ENCODE measurements around the gene CCDC9B.
A peak's percentile ranks its signal among the peaks of the same experiment; 100 is the strongest.

Gene CCDC9B

DNA sequence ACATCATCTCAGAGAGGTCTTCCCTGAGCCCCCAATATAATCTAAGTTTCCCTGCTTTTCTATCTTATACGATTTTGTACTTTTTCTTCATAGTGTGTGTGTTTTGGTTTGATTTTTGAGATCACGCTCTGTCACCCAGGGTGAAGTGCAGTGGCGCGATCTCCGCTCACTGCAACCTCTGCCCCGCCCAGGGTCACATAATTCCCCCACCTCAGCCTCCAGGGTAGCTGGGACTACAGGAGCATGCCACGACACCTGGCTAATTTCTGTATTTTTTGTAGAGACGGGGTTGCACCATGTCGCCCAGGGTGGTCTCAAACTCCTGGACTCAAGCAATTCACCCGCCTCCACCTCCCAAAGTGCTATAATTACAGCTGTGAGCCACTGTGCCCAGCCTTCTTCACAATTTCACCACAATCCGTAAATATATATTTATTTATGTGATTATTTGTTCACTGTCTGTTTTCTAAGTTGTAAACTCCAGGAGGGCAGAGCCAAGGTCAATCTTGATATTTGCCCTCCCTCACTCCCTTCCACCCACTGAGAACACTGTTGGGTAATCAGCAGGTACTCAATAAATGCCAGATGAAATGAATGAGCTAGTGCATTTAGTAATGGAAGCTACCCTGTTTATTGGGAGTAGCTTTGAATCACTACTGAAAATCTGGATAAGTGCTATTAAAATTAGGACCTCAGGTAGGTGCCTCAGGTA lies 41.2 kb upstream of the CCDC9B start:
- DNase-seq (ENCODE audit: low spot score) = no peak
- TF ChIP-seq, protein P1, sequence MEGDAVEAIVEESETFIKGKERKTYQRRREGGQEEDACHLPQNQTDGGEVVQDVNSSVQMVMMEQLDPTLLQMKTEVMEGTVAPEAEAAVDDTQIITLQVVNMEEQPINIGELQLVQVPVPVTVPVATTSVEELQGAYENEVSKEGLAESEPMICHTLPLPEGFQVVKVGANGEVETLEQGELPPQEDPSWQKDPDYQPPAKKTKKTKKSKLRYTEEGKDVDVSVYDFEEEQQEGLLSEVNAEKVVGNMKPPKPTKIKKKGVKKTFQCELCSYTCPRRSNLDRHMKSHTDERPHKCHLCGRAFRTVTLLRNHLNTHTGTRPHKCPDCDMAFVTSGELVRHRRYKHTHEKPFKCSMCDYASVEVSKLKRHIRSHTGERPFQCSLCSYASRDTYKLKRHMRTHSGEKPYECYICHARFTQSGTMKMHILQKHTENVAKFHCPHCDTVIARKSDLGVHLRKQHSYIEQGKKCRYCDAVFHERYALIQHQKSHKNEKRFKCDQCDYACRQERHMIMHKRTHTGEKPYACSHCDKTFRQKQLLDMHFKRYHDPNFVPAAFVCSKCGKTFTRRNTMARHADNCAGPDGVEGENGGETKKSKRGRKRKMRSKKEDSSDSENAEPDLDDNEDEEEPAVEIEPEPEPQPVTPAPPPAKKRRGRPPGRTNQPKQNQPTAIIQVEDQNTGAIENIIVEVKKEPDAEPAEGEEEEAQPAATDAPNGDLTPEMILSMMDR (IDR thresholded peaks at IDR 0.05) = no peak
- H3K4me3 ChIP-seq = peak overlapping the region; percentile 84
- no peak overlapping the region for H3K27ac ChIP-seq

DNA sequence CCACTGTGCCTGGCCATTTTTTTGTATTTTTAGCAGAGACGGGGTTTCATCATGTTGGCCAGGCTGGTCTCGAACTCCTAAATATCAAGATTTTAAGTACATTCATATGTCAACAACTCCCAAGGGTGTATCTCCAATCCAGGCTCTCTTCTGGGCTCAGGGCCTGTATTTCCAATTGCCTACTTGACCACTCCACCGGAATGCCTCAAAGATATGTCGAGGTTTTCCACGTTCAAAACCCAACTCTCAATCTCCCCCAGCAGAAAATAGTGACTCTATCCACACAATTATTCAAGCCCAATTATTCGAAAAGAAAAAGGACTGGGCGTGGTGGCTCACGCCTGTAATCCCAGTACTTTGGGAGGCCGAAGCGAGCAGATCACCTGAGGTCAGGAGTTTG lies 39.9 kb upstream of the CCDC9B start:
- TF ChIP-seq, protein P1 (IDR thresholded peaks at IDR 0.05) = no peak
- DNase-seq (ENCODE audit: low spot score) = no peak
- Histone ChIP-seq H3K27ac (no peak overlapping the region), H3K4me3 (no peak overlapping the region)

DNA sequence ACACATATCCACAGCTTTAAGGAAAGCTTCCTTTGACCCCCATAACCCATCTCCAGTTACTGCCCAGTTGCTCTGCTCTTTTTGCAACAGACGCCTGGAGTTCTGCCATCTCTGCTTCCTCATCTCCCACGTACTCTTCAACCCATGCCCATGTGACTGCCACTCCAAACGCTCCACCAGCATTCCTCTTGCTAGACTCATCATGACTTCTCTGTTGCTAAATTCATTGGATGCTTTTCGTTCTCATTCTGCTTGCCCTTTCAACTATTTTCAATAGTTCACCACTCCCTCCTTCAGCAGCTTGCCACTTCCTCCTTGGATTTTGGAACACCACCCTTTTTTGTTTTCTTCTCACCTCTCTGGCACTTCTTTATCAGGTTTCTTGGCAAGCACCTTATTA lies 39.1 kb upstream of the CCDC9B start:
- no peak for DNase-seq (ENCODE audit: low spot score)
- TF ChIP-seq, protein P1 (IDR thresholded peaks at IDR 0.05) = no peak
- Histone ChIP-seq H3K4me3 (no peak overlapping the region), H3K27ac (peak overlapping the region in 1 of 2 donors; percentile 21)

DNA sequence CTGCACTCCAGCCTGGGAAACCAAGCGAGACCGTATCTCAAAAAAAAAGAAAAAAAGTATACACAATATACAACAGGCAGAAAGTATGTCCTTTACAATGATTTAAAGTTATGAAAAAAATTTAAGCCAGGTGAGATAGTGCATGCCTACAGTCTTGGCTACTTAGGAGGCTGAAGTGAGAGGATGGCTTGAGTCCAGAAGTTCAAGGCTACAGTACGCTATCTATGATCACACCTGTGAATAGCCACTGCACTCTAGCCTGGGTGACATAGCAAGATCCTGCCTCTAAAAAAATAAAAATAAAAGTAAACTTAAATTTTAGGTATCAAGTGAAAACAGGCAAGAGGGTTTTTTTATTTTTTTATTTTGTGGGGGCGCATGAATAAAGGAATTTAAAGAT lies 38.6 kb upstream of the CCDC9B start:
- H3K27ac ChIP-seq = no peak overlapping the region

DNA sequence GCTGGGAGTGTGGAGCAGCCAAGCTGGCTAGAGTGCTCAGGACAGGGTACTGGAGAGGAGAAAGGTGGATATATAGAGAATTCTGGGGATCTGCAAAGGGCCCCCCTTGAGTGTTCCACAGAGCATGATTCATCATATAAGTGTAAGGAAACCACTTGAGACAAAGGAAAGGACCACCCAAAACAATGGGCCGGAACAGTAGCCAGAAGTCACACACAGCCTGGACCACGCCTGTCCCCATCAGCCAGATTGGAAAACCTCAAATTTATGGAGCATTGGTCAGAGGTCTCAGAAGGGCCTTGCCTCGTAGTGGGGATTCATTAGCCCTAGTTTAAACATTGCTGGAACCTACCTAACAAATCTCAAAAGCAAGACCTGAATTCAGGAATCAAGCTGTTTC lies 36.9 kb upstream of the CCDC9B start:
- Histone ChIP-seq H3K27ac (no peak overlapping the region), H3K4me3 (no peak overlapping the region)
- no peak for DNase-seq (ENCODE audit: low spot score)
- TF ChIP-seq, protein P1 (IDR thresholded peaks at IDR 0.05) = no peak

More for the DNA sequence above, 38.6 kb upstream of the CCDC9B start:
- TF ChIP-seq, protein P1 (IDR thresholded peaks at IDR 0.05) = no peak
- H3K4me3 ChIP-seq = no peak overlapping the region
- no peak for DNase-seq (ENCODE audit: low spot score)

DNA sequence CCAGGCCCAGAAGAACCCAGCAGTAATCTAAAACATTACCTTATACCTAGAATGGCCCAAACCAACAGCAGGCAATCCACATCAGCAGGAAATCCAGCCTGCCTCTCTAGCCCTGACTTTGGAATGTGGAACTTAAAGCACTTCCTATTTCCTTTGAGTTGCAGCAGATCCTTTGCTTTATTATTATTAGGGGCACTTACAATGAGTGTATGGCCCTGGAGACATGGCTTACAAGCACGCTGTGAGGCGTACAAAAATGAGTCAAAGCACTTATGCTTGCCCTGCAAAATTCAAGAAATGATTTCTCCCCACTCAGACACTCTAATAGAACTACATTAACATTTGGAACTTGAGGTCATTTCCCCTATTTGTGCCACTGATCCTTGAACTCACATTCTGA lies 32.2 kb upstream of the CCDC9B start:
- DNase-seq (ENCODE audit: low spot score) = no peak

DNA sequence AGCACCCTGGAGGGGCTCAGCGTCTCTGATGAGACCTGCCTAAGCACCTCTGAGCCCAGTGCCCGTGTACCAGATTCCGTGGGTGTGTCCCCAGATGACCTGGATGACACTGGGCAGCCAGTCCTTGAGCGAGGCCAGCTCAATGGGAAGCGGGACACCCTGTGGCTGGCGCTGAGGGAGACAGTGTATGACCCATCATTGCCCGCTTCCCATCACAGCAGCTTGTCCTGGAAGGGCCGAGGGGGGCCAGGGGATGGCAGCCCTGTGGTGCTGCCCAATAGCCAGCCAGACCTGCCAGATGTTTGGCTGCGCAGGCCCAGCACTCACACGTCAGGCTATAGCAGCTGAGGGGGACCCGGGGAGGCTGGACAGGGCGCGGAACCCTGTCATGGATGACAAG lies 29.2 kb upstream of the CCDC9B start:
- H3K27ac ChIP-seq = no peak overlapping the region
- no peak overlapping the region for H3K4me3 ChIP-seq
- DNase-seq (ENCODE audit: low spot score) = no peak
- TF ChIP-seq, protein P1 (IDR thresholded peaks at IDR 0.05) = no peak

More for the DNA sequence above, 32.2 kb upstream of the CCDC9B start:
- no peak overlapping the region for H3K4me3 ChIP-seq
- TF ChIP-seq, protein P1 (IDR thresholded peaks at IDR 0.05) = no peak
- no peak overlapping the region for H3K27ac ChIP-seq

All from coronary artery (tissue), 2 donors.